B cell (primary cell): Measurements from ENCODE around the gene FIBP.

Source experiments
- EZH2 ChIP-seq: IDR thresholded peaks from 2 replicates; pipeline ENCODE4 v1.6.1; 2012; ENCODE audit warnings: borderline replicate concordance, low read depth, mild to moderate bottlenecking, moderate library complexity, low read length; ENCODE audit not compliant: insufficient read depth, poor library complexity, severe bottlenecking
- TF ChIP-seq, protein P1 (sequence below): fragments of 200-600 bp; IDR thresholded peaks from one replicate; pipeline ENCODE4 v1.8.0; 2022; ENCODE audit warnings: antibody characterized with exemption, mild to moderate bottlenecking

- TF ChIP-seq, protein P1, sequence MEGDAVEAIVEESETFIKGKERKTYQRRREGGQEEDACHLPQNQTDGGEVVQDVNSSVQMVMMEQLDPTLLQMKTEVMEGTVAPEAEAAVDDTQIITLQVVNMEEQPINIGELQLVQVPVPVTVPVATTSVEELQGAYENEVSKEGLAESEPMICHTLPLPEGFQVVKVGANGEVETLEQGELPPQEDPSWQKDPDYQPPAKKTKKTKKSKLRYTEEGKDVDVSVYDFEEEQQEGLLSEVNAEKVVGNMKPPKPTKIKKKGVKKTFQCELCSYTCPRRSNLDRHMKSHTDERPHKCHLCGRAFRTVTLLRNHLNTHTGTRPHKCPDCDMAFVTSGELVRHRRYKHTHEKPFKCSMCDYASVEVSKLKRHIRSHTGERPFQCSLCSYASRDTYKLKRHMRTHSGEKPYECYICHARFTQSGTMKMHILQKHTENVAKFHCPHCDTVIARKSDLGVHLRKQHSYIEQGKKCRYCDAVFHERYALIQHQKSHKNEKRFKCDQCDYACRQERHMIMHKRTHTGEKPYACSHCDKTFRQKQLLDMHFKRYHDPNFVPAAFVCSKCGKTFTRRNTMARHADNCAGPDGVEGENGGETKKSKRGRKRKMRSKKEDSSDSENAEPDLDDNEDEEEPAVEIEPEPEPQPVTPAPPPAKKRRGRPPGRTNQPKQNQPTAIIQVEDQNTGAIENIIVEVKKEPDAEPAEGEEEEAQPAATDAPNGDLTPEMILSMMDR = no peak
- no peak for TF ChIP-seq EZH2
Measured at GRCh38 chr11:65859812-65860277, 28.4 kb downstream of the FIBP start.
